Ishikawa (cell line): ENCODE data around the gene CAPN5.

Experiments used
- EP300 ChIP-seq: IDR thresholded peaks from 2 replicates; pipeline ENCODE4 v1.6.1; 2012; ENCODE audit warnings: borderline replicate concordance
- MAX ChIP-seq: IDR thresholded peaks from 2 replicates; pipeline ENCODE4 v1.6.1; 2012
- RAD21 ChIP-seq: IDR thresholded peaks from 2 replicates; pipeline ENCODE4 v1.6.1; 2012; ENCODE audit warnings: low read depth

GRCh38 chr11:77027275-77027674 lies 39.5 kb upstream of the CAPN5 start:
- no peak for TF ChIP-seq EP300
- TF ChIP-seq MAX = no peak
- TF ChIP-seq RAD21 = no peak
